Measurements from ENCODE around the gene LSM4.

Gene LSM4

GRCh38 chr19:18300930-18301717 is 21.8 kb downstream of the LSM4 start:
- TF ChIP-seq CTCF (IDR thresholded peaks at IDR 0.05; ENCODE audit: extremely low read depth, insufficient read depth, missing control alignments) = no peak
- in situ Hi-C loops (cut with MboI; ENCODE audit: low pct_unique_long_range_greater_than_20kb, low sequenced_read_pairs, unreplicated experiment) = no loop called here
- no peak for DNase-seq (ENCODE audit: low spot score)

GRCh38 chr19:18299654-18300053 is 23.2 kb downstream of the LSM4 start:
- DNase-seq (ENCODE audit: low spot score) = no peak
- TF ChIP-seq CTCF (IDR thresholded peaks at IDR 0.05; ENCODE audit: extremely low read depth, insufficient read depth, missing control alignments) = no peak
- in situ Hi-C loops (cut with MboI; ENCODE audit: low pct_unique_long_range_greater_than_20kb, low sequenced_read_pairs, unreplicated experiment) = no loop called here

- in situ Hi-C loops (cut with MboI; ENCODE audit: low pct_unique_long_range_greater_than_20kb, low sequenced_read_pairs, unreplicated experiment) = no loop called here
- TF ChIP-seq CTCF (IDR thresholded peaks at IDR 0.05; ENCODE audit: extremely low read depth, insufficient read depth, missing control alignments) = no peak
- DNase-seq (ENCODE audit: low spot score) = no peak
These were observed 24.3 kb downstream of the LSM4 start for GRCh38 chr19:18298601-18299000.

- no peak for TF ChIP-seq CTCF (IDR thresholded peaks at IDR 0.05; ENCODE audit: extremely low read depth, insufficient read depth, missing control alignments)
- DNase-seq (ENCODE audit: low spot score) = no peak
- in situ Hi-C loops (cut with MboI; ENCODE audit: low pct_unique_long_range_greater_than_20kb, low sequenced_read_pairs, unreplicated experiment) = no loop called here
These were observed 25.6 kb downstream of the LSM4 start for GRCh38 chr19:18297308-18297707.

GRCh38 chr19:18295034-18295451 is 27.8 kb downstream of the LSM4 start:
- in situ Hi-C loops (cut with MboI; ENCODE audit: low pct_unique_long_range_greater_than_20kb, low sequenced_read_pairs, unreplicated experiment) = no loop called here
- TF ChIP-seq CTCF (IDR thresholded peaks at IDR 0.05; ENCODE audit: extremely low read depth, insufficient read depth, missing control alignments) = no peak
- no peak for DNase-seq (ENCODE audit: low spot score)

GRCh38 chr19:18294467-18294864 is 28.4 kb downstream of the LSM4 start:
- no peak for TF ChIP-seq CTCF (IDR thresholded peaks at IDR 0.05; ENCODE audit: extremely low read depth, insufficient read depth, missing control alignments)
- in situ Hi-C loops (cut with MboI; ENCODE audit: low pct_unique_long_range_greater_than_20kb, low sequenced_read_pairs, unreplicated experiment) = no loop called here
- no peak for DNase-seq (ENCODE audit: low spot score)

Measured in GM13977 (cell line).